GM21447 (cell line): Measurements from ENCODE around the gene PRDM16.

ENCODE experiments used
- ATAC-seq: cut with Tn5 transposase; IDR thresholded peaks from one replicate; pipeline ENCODE4 v1.9.1; 2021; ENCODE audit not compliant: unreplicated experiment

The PRDM16 gene

DNA sequence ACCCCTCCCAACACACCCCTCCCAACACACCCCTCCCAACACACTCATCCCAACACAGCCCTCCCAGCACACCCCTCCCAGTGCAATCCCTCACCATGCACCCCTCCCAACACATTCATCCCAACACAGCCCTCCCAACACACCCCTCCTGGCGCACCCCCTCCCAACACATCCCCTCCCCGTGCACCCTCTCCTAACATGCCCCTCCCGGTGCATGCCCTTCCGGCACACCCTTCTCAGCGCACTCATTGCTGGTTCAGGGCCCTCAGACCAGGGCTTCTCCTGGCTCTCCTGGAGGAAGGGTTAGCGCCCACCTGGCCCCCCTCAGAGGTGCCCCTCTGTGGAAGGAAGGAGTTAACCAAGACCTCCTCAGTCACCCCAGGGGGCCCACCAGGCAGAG, 310.9 kb downstream of the PRDM16 start:
- no peak for ATAC-seq

GRCh38 chr1:3380469-3380868, 311.5 kb downstream of the PRDM16 start:
- no peak for ATAC-seq

- ATAC-seq = no peak
These were observed 312.9 kb downstream of the PRDM16 start for GRCh38 chr1:3381901-3382300.

GRCh38 chr1:3382326-3383057, 313.5 kb downstream of the PRDM16 start:
- ATAC-seq = no peak

DNA sequence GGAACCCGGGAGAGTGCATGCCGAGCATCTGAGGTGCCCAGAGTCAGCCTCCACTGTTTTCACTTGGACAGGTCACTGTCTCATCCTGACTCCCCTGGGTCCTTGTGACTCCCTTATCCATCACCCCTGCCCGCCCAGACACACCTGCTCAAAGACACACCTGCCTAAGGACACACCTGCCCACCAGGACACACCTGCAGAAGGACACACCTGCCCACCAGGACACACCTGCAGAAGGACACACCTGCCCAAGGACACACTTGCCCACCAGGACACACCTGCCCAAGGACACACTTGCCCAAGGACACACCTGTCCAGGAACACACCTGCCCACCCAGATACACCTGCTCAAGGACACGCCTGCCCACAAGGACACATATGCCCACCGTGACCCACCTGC, 314.7 kb downstream of the PRDM16 start:
- no peak for ATAC-seq

DNA sequence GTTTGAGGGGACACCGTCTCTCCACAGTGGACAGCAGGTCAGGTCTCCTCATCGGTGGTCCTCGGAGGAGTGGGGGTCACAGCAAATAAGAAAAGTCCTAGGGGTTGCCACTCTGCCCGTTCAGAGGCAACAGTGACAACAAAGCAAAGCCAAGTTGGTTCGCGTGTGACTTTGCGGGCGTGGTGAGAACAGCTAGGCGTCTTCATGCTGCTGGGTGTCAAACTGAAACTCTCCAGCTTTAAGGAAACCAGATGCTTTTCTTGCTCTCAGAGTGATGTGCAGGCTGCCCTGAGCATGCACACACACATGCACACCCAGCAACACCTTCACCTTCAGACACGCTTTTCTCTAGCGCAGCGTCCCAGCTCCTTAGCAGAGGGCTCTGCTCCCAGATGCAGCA, 315.4 kb downstream of the PRDM16 start:
- no peak for ATAC-seq

DNA sequence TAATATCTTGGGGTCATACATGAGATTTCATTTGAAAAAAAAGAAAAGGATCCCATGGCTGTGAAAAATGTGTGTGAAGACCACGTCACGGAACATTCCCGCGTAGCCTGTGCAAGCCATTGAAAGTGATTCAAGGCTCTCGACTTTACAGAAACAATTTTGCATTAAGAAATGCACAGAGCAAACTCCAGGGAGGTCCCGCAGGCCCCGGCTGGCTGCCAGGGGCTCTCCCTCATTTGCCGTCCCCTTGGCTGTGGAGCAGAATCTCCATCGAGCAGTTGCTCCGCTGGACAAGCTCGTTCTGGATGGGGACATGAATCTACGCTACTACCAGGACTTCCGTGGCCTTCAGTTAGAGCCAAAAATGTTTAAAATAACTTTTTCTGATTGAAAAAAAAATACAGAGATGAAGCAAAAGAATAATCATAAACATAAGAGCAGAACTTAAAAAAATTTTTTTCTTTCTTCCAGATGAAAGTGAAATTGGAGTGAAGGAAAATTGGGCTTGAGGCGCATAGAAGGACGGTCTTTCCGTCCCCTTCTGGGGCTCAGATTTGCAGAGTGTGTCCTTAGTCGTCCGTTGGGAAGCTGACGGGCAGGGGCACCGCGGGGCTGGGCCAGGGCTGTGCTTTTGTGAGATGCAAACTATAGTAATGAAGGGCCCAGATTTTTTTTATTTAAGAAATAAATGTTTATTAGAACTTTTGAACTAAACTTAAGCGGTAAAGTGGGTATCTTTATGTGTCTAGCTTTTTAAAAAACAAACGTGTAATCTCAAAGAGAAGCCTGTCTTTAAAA, 317.4 kb downstream of the PRDM16 start:
- no peak for ATAC-seq

GRCh38 chr1:3387401-3387800, 318.4 kb downstream of the PRDM16 start:
- ATAC-seq = no peak

GRCh38 chr1:3389093-3389833, 320.3 kb downstream of the PRDM16 start:
- no peak for ATAC-seq

DNA sequence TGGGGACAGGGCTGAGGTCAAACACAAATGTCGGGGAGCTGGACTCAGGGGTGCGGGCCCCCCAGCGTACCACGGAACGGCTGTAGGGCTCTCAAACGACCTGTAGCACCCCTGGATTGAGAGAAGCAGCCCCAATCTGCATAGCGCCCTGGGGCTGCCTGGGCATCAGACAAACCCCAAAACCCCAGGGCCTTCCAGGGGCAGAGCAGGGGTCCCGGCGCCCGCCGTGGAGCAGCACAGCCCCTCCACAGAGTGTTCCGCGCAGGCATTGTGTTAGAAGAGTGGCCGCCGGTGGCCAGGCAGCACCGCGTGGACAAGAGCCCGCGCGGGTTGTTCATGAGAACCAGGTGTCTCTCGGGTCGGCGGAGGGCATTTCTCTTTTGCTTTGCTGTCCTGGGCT, 321.3 kb downstream of the PRDM16 start:
- no peak for ATAC-seq

DNA sequence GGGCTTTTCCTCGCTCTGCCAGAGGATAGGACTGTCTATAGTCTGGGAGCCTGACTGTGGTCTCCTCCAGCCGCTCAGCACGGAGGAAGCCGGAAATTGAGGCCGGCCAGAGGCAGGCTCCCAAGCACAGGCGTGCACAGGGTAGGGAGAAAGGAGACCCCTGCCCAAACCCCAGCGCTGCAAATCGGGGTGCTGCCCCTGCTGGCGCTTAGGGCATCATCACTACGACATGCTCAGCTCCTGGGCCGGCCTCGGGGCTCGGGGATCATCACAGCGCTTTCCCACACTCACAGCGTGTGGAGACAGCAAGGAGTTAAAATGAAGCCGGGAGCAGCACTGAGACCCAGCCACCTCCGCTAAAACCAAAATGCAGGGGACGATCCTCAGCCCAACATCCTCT, 322.7 kb downstream of the PRDM16 start:
- no peak for ATAC-seq

DNA sequence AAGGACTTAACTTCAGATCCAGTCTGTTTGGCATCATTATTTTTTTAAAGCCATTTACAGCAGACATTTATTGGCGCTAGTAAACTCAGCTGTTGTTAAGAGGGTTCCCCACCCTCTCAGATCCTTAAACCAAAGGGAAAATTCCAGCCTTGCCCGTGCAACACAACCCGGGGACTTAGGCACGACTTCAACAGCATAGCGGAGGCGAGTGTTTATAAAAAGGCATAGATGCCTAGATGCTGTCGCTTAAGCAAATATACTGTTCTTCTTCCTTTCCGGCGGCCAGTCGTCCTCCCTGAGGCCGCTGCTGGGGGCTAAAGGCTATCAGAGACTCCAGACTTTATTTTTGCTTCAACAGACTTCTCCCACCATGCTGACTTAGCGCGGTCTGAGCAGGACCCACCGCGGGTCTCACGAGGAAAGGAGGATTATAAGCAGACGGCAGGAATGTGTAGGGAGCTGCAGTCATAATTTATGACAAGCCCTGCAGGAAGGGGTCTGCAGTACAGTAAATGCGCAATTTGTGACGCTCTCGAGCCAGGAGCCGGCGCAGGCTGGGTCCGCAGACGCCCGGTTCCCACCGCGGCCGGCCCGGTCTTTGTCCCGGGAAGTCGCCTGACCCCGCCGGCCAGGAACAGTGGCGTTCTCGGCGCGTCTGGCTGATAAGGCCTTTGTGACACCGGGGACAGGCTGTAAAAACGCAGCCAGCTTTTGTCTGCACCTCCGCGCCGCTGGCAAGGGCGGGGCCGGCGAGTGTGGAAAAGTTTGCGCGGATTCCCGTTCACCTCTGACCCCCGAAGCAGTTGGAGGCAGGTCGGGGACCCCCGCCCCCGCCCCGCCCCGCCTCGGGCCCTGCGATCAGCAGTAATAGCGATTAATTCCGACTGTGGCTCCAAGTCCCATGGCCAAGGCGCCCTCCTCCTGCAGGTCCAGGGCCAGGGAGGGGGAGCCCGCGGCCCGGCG, 324.3 kb downstream of the PRDM16 start:
- no peak for ATAC-seq

DNA sequence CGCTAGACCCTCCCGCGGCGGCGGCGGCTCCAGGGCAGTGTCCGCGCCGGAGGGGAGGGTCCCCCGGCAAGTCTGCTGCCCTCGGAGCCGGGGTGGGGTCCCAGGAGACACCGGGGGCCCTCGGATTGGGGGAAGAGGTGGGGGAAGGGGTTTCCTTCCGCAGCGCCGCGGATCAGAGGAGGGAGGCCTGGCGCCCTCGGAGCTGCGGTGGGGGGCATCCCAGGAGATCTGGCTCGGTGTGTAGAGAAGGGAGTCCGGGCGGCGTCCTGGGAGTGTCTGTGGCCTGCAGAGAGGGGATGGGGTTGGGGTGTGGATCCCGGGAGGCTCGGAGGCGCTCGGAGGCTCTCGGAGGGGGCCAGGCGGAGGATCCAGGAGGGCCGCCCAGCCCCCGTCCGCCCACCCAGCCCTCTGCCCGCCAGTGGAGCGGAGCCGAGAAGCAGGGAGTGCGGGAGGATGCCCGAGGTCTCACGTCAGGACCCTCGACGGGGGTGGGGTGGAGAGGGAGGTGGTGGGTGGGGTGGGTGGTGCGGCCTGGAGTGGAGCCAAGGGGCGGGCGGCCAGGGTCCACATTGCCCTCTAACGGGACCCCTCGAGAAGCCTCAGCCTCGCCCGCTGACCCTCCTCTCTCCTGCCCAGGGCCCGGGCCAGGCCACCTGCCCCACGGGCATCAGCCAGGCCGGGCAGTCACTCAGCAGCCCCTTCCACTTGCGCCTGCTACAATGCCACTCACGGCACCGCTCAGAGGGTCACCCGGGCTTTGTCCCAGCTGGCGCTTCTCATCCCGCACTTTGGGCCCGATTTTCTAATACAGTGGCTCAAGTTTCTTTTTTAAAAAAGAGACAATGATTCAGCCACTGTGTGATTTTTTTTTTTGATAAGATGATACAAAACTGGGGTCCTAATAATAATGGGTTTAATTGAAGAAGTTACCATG, 325.3 kb downstream of the PRDM16 start:
- no peak for ATAC-seq

GRCh38 chr1:3396411-3396810, 327.4 kb downstream of the PRDM16 start:
- no peak for ATAC-seq

DNA sequence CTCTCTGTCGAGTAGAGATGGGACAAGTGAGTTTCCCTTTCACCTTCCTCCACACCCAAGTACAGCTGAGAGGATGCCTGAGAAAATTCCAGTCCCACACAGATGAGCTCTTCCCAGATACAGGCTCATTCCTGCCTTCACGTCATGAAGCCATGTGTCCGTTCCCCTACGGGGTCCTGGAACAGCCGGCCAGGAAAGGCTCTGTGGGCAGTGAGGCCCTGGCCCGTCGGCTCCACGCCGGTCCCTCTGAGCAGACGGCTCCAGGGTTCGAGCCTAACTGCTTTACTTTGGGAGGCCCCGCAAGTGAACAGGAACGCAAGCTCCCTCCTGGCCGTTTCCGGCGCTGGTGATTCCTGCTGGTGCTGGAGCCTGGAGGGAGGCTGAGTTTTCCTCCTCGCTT, 328.3 kb downstream of the PRDM16 start:
- no peak for ATAC-seq

DNA sequence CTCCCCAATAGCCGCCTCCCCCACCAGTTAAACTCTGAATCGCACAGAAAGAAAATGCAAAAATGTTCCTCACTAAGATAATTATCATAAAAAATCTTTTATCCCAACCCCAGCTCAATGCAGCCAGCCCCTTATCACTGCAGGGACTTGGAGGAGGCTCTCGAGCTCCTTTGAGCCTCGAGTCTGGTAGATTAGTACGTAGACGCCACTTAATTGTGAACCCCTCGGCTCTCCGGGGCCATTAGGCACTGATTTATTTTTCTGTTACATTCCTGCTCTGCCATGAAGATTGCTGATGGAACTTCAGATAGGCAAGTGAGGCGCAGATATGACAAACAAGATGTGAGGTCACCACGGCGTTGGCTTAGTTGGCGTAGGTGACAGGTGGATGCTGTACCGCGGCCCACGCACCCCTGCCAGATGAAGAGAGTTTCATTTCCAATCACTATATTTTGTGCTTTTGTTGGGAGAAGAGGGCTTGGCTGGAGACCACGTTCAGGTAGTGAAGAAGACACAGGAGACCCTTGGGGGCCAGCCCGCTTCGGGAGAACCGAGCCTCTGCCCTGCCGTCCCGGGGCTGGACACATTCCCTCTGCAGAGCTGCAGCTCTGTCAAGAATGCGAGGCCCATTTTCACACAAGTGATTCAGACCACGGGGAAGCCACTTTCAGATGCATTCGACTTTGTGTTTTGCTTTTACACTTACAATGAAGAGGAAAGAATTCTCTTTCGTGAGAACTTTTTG, 329.6 kb downstream of the PRDM16 start:
- no peak for ATAC-seq

DNA sequence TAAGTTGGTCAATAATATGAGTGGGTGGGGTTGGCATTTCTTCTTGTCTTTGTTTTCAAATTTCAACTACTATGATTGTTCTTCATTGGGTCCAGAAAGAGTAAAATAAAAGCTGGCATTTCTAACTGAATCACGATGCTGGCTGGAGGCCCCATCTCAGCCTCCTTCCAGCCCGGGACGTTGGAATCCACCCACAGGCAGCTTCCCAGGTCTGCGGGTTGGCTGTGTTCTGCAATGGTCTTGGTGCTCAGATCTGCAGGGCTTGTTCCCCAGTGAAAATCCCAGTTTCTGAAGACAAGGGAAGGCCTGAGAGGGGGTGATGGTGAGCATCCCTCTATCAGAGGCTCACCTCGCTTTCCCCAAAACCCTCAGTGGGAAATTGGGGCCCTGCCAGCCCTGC, 330.7 kb downstream of the PRDM16 start:
- ATAC-seq = no peak

DNA sequence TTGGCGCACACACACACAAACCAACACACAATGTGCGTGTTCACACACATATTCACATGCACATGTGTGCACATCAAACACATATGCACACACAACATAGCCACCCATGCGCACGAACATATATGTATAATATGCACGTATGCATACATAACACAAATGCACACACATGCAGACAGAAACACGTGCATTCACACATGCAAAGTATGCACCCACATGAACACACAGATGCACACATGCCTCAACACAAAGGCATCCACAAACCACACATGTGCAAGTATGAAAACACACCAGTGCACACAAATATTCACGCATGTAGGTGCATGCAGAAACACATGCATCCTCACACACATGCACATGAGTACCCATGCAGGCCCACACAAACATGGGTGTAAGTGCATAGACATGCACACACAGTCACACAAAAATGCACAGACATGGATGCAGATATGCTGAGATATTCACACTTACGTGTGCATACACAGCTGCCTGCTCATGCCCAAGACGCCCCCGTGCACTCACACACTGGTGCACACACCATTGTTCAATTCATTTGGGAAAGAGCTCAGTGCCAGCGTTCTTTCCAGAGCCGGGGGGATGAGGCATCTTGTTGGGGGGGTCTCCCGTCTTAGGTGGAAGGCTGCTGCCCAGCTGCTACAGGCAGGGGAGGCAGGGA, 332.7 kb downstream of the PRDM16 start:
- ATAC-seq = no peak
